K562 (cell line): ENCODE data around the gene ACTN2. TPM values are rescaled to one million over a fixed set of nuclear protein-coding genes. Genes with fewer than 3 reads are reported as not detected.

Source experiments
- ATAC-seq: fragments of 200-7000 bp; cut with Tn5 transposase; 3 replicates; pipeline ENCODE4 v1.9.1; 2020; ENCODE audit warnings: moderate library complexity
- BruUV-seq: library from RNA; stranded (reverse); fragments of 400-500 nt; replicated peaks from 2 replicates; lab custom pipeline; 2021; lab: Mats Ljungman, UMichigan
- CTCF ChIA-PET: fragments of 300-600 bp; formaldehyde crosslinking; extraction: SDS; loops from one replicate; lab custom pipeline; 2021; ENCODE audit warnings: low intra/inter-chr PET ratio; lab: Yijun Ruan, JAX
- POLR2A ChIA-PET: fragments of 300-600, 350-650 bp; sonication (Branson Sonifier 250); formaldehyde crosslinking; extraction: SDS; loops from one replicate; lab custom pipeline; 2021; ENCODE audit warnings: antibody characterized with exemption, inconsistent platforms; lab: Yijun Ruan, JAX
- DNase-seq, 4 experiments: peaks; one replicate each; pipeline versions ENCODE4 v3.0.0 to v3.0.0-alpha.2; 2011 to 2018; ENCODE audit warnings: low spot score in 3 of 4, mixed read lengths in 3 of 4; ENCODE audit errors: extremely low read depth in 1 of 4
- FAIRE-seq: peaks from 2 replicates; lab custom pipeline; 2011; peaks lifted over from hg19 to GRCh38; lab: Jason Lieb, UNC
- H2AFZ ChIP-seq: 2 replicates; pipeline ENCODE4 v1.6.0; 2011; ENCODE audit warnings: low read depth, low read length, control low read depth, inconsistent platforms
- H3K27ac ChIP-seq: fragments of 200-600 bp; 3 replicates; pipeline ENCODE4 v1.8.0; 2011; ENCODE audit warnings: low read depth, mild to moderate bottlenecking, control low read depth, inconsistent platforms, low read length, moderate library complexity, mixed read lengths; ENCODE audit errors: extremely low read depth
- H3K27me3 ChIP-seq, 2 experiments: fragments of 300-600 bp in 1 of 2; 2 replicates in 1 of 2; 3 replicates in 1 of 2; pipeline versions ENCODE4 v1.6.0 to v1.8.0; 2011; ENCODE audit warnings: inconsistent platforms in 2 of 2, low read length in 2 of 2, mild to moderate bottlenecking in 1 of 2, mixed read lengths in 1 of 2, moderate library complexity in 1 of 2; ENCODE audit not compliant: control insufficient read depth in 2 of 2, insufficient read depth in 2 of 2
- H3K36me3 ChIP-seq: fragments of 300-600 bp; 3 replicates; pipeline ENCODE4 v1.8.0; 2011; ENCODE audit warnings: mild to moderate bottlenecking, low read length, inconsistent platforms; ENCODE audit not compliant: control insufficient read depth, insufficient read depth
- H3K4me1 ChIP-seq, 2 experiments: fragments of 200-600 bp in 1 of 2; replicated peaks in 1 of 2; 2 replicates in 1 of 2; 3 replicates in 1 of 2; pipeline versions ENCODE4 v1.5.1 to v1.8.0; 2011; ENCODE audit warnings: inconsistent platforms in 2 of 2, low read length in 2 of 2, mild to moderate bottlenecking in 1 of 2, mixed read lengths in 1 of 2, moderate library complexity in 1 of 2; ENCODE audit not compliant: control insufficient read depth in 2 of 2, insufficient read depth in 2 of 2
- H3K4me2 ChIP-seq: 2 replicates; pipeline ENCODE4 v1.6.1; 2011; ENCODE audit warnings: low read length, control low read depth, inconsistent platforms, mixed read lengths; ENCODE audit not compliant: insufficient read depth
- H3K4me3 ChIP-seq: fragments of 200-600 bp; sonication (generic), shearing (Covaris generic); 2 replicates; pipeline ENCODE4 v1.5.1; 2016; ENCODE audit warnings: control low read depth, inconsistent platforms
- H3K79me2 ChIP-seq: fragments of 200-600 bp; 3 replicates; pipeline ENCODE4 v1.8.0; 2011; ENCODE audit warnings: low read length, inconsistent platforms; ENCODE audit not compliant: control insufficient read depth, insufficient read depth
- H3K9ac ChIP-seq, 2 experiments: 2 replicates each; pipeline versions ENCODE4 v1.6.0 to v1.6.1; 2011; ENCODE audit warnings: low read depth in 2 of 2, low read length in 2 of 2, control low read depth in 1 of 2, inconsistent platforms in 1 of 2, mild to moderate bottlenecking in 1 of 2, mixed read lengths in 1 of 2; ENCODE audit not compliant: insufficient read depth in 1 of 2
- H3K9me1 ChIP-seq: one replicate; pipeline ENCODE4 v1.6.0; 2011; ENCODE audit warnings: inconsistent platforms, mild to moderate bottlenecking, low read length, moderate library complexity; ENCODE audit not compliant: control insufficient read depth, insufficient read depth
- H3K9me3 ChIP-seq: replicated peaks from 2 replicates; pipeline ENCODE4 v1.5.1; 2011; ENCODE audit warnings: low read depth, low read length, inconsistent platforms; ENCODE audit not compliant: control insufficient read depth, insufficient read depth
- H4K20me1 ChIP-seq: replicated peaks from 2 replicates; pipeline ENCODE4 v1.6.1; 2011; ENCODE audit warnings: low read length, inconsistent platforms, mixed read lengths; ENCODE audit not compliant: control insufficient read depth, insufficient read depth
- ARNT ChIP-seq, 2 experiments: fragments of 450-650 bp; IDR thresholded peaks; 2 replicates each; pipeline ENCODE4 v1.6.1; 2016; ENCODE audit warnings: mild to moderate bottlenecking in 1 of 2
- CC2D1A ChIP-seq: fragments of 450-650 bp; IDR thresholded peaks from 2 replicates; pipeline ENCODE4 v1.6.1; 2017; ENCODE audit warnings: mild to moderate bottlenecking
- DPF2 ChIP-seq: fragments of 450-650 bp; IDR thresholded peaks from 2 replicates; pipeline ENCODE4 v1.6.1; 2016
- ELF1 ChIP-seq: fragments of 200-800 bp; sonication (Bioruptor generic); IDR thresholded peaks from 2 replicates; pipeline ENCODE4 v1.6.1; 2016; ENCODE audit warnings: missing genetic modification characterization, missing compliant biosample characterization
- EZH2 ChIP-seq: IDR thresholded peaks from 2 replicates; pipeline ENCODE4 v1.6.1; 2012; ENCODE audit warnings: low read depth, mild to moderate bottlenecking, inconsistent platforms, low read length, borderline replicate concordance
- HCFC1 ChIP-seq: IDR thresholded peaks from 2 replicates; pipeline ENCODE4 v1.6.1; 2012; ENCODE audit warnings: low read depth, low read length, improper control_type of control experiment
- HNRNPH1 ChIP-seq: fragments of 200-400 bp; formaldehyde crosslinking; optimal IDR thresholded peaks from 2 replicates; pipeline ENCODE3; 2017; ENCODE audit warnings: low read depth, mild to moderate bottlenecking, low read length, moderate library complexity
- ZC3H4 ChIP-seq: sonication (generic); formaldehyde crosslinking; IDR thresholded peaks from 2 replicates; pipeline ENCODE4 v1.9.0; 2021; ENCODE audit warnings: missing genetic modification reagents, borderline replicate concordance
- ZEB2 ChIP-seq: fragments of 450-650 bp; IDR thresholded peaks from 2 replicates; pipeline ENCODE4 v1.6.1; 2016
- ZSCAN32 ChIP-seq: fragments of 450-650 bp; formaldehyde crosslinking; IDR thresholded peaks from 2 replicates; pipeline ENCODE4 v1.4.0; 2020; ENCODE audit warnings: mild to moderate bottlenecking, moderate library complexity
- WGBS: fragments of 100-300 bp; shearing (Covaris generic); methylation state at CpG from one replicate; pipeline ENCODE4 v1.1.6; 2016; ENCODE audit warnings: low coverage, mixed read lengths; ENCODE audit not compliant: insufficient coverage; ENCODE audit errors: missing lambda C conversion rate; 5-methylcytosine and 5-hydroxymethylcytosine counted together
- in situ Hi-C: fragments of 300-500 bp; cut with MboI; formaldehyde crosslinking; loops from 4 replicates; pipeline ENCODE4 v1.15.0; 2018; ENCODE audit warnings: inconsistent platforms, mixed read lengths
- intact Hi-C: fragments of 100-400 bp; cut with micrococcal nuclease; formaldehyde crosslinking; loops from 2 replicates; pipeline ENCODE4 v1.14.2; 2022
- polyA plus RNA-seq, 8 experiments: library from polyadenylated mRNA; depleted of rRNA in 4 of 8; stranded (reverse) in 5 of 8; unstranded in 3 of 8; fragments of >200 nt; fragmentation: Nextera tagmentation in 2 of 8; fragmentation: Illumina TruSeq in 1 of 8; extraction: Ambion mirVana in 2 of 8; extraction: Trizol in 1 of 8; gene quantifications; 2 replicates each; pipeline versions ENCODE4 v1.2.1 to v1.2.3, GENCODE V29; 2011 to 2014; ENCODE audit warnings: inconsistent platforms in 1 of 8, missing spikeins in 1 of 8
- total RNA-seq, 7 experiments: library from RNA; depleted of rRNA in 6 of 7; stranded (reverse); fragments of >200 nt in 6 of 7; fragmentation: Illumina TruSeq in 2 of 7; extraction: Trizol in 2 of 7; gene quantifications; 2 replicates each; pipeline versions ENCODE4 v1.2.1 to v1.2.3, GENCODE V29; 2011 to 2021; ENCODE audit warnings: low replicate concordance in 1 of 7
- TF ChIP-seq, protein P1 (sequence below): fragments of 250-450 bp; sonication (Bioruptor Pico); IDR thresholded peaks from 2 replicates; pipeline ENCODE4 v1.5.0; 2021; ENCODE audit warnings: mild to moderate bottlenecking, borderline replicate concordance
- TF ChIP-seq, protein P2 (sequence below), 3 experiments: IDR thresholded peaks in 2 of 3; conservative IDR thresholded peaks in 1 of 3; 2 replicates each; pipeline ENCODE4 v1.5.1; 2011 to 2012; ENCODE audit warnings: low read length in 3 of 3, mild to moderate bottlenecking in 3 of 3, control low read depth in 2 of 3, improper control_type of control experiment in 1 of 3, inconsistent platforms in 1 of 3, low read depth in 1 of 3, mixed read lengths in 1 of 3, moderate library complexity in 1 of 3; ENCODE audit not compliant: insufficient read depth in 2 of 3
- TF ChIP-seq, protein P3 (sequence below): fragments of 450-650 bp; formaldehyde crosslinking; IDR thresholded peaks from 2 replicates; pipeline ENCODE4 v1.4.0; 2020; ENCODE audit warnings: mild to moderate bottlenecking, moderate library complexity

The ACTN2 gene
- total and polyA plus RNA-seq, 9 of the 15 experiments (the other 6 are each of a cell fraction or from before 2014, with no cell fraction given) = 0.18 to 0.94 (median 0.42) TPM

DNA sequence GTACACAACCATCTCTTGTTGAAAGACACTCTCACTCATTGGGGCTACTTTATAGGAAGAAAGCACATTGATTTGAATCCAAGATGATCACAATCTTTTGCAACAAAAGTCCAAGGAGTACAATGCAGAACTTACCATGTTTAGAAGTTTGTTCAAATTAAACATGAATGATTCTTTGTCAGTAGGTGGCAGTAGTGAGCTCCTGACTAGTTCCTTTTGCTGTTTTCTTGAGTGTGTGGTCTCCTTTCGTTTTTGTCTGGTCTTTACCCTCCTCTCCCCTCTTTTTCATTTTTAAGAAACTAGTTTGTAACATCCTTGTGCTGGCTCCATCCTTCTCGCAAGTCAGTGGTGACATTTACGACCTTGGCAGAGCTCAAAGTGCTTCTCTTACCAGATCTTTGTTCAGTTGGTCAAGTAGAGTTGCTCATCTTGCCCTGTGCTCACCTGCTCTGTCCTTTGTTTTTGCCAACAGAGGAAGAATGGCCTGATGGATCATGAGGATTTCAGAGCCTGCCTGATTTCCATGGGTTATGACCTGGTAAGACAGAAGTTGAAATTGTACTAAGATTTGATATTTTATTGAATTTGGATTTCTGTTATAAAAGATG lies 73.1 kb downstream of the ACTN2 start:
- Histone ChIP-seq H3K4me1 (peaks cover 2 to 8% of the 10 kb centered on the region in 2 experiments; a peak in 3 of 5 replicates), H3K79me2 (no peaks in the 10 kb centered on the region), H3K36me3 (no peaks in the 10 kb centered on the region), H2AFZ (peak overlapping the region; percentile 69; the same call in 1 of the 2 replicates), H3K4me3 (no peak overlapping the region), H4K20me1 (no peaks in the 10 kb centered on the region), H3K9me1 (no peaks in the 10 kb centered on the region), H3K27me3 (peaks cover 0 to 9% of the 10 kb centered on the region in 2 experiments; a peak in 2 of 5 replicates), H3K9me3 (no peaks in the 10 kb centered on the region), H3K4me2 (no peak overlapping the region), H3K27ac (no peak overlapping the region), H3K9ac (no peak overlapping the region)
- in situ Hi-C loops (no loop called here), intact Hi-C loops (loop anchor here (1.0 to 10.0 kb wide), 2 partner anchors 109 to 285 kb away; partner anchors contain the start of gene RYR2)
- peak; percentile 47 to 75 (median 62) for DNase-seq
- ATAC-seq = peak; percentile 75
- peak; percentile 85 for FAIRE-seq
- POLR2A ChIA-PET = interaction anchor here (0.8 to 1.1 kb wide), 2 partner anchors 8 to 12 kb away, joined by 3 to 4 read pairs; no protein-coding TSS in a partner anchor
- WGBS = 4% methylated on average over 3 of the region's 3 CpGs
- no TSS peak for BruUV-seq
- CTCF ChIA-PET = interaction anchor here (0.6 to 2.3 kb wide), 3 partner anchors 109 to 150 kb away, joined by 4 to 8 read pairs (median 6); no protein-coding TSS in a partner anchor
- no peak for TF ChIP-seq HCFC1
- TF ChIP-seq DPF2 = no peak
- TF ChIP-seq, protein P1, sequence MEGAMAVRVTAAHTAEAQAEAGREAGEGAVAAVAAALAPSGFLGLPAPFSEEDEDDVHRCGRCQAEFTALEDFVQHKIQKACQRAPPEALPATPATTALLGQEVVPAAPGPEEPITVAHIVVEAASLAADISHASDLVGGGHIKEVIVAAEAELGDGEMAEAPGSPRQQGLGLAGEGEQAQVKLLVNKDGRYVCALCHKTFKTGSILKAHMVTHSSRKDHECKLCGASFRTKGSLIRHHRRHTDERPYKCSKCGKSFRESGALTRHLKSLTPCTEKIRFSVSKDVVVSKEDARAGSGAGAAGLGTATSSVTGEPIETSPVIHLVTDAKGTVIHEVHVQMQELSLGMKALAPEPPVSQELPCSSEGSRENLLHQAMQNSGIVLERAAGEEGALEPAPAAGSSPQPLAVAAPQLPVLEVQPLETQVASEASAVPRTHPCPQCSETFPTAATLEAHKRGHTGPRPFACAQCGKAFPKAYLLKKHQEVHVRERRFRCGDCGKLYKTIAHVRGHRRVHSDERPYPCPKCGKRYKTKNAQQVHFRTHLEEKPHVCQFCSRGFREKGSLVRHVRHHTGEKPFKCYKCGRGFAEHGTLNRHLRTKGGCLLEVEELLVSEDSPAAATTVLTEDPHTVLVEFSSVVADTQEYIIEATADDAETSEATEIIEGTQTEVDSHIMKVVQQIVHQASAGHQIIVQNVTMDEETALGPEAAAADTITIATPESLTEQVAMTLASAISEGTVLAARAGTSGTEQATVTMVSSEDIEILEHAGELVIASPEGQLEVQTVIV = no peak
- 0 out of 2 replicates have a peak, but pooled peaks have one; percentile 16 for TF ChIP-seq CC2D1A
- TF ChIP-seq, protein P2, sequence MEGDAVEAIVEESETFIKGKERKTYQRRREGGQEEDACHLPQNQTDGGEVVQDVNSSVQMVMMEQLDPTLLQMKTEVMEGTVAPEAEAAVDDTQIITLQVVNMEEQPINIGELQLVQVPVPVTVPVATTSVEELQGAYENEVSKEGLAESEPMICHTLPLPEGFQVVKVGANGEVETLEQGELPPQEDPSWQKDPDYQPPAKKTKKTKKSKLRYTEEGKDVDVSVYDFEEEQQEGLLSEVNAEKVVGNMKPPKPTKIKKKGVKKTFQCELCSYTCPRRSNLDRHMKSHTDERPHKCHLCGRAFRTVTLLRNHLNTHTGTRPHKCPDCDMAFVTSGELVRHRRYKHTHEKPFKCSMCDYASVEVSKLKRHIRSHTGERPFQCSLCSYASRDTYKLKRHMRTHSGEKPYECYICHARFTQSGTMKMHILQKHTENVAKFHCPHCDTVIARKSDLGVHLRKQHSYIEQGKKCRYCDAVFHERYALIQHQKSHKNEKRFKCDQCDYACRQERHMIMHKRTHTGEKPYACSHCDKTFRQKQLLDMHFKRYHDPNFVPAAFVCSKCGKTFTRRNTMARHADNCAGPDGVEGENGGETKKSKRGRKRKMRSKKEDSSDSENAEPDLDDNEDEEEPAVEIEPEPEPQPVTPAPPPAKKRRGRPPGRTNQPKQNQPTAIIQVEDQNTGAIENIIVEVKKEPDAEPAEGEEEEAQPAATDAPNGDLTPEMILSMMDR (IDR thresholded peaks at IDR 0.05 in 2 of 3, conservative IDR thresholded peaks at IDR 0.05 in 1 of 3; ENCODE audit: insufficient read depth in 2 of 3, low read depth in 1 of 3, low read length in 3 of 3) = peak; percentile 51 to 77 (median 77)
- no peak for TF ChIP-seq EZH2
- TF ChIP-seq ELF1 (tag) = no peak
- TF ChIP-seq ZEB2 = 0 out of 2 replicates have a peak, but pooled peaks have one; percentile 22
- peak in 1 of 2 experiments; percentile 41; a peak in 1 of 4 replicates for TF ChIP-seq ARNT (IDR thresholded peaks at IDR 0.05)
- TF ChIP-seq HNRNPH1 = no peak
- TF ChIP-seq, protein P3, sequence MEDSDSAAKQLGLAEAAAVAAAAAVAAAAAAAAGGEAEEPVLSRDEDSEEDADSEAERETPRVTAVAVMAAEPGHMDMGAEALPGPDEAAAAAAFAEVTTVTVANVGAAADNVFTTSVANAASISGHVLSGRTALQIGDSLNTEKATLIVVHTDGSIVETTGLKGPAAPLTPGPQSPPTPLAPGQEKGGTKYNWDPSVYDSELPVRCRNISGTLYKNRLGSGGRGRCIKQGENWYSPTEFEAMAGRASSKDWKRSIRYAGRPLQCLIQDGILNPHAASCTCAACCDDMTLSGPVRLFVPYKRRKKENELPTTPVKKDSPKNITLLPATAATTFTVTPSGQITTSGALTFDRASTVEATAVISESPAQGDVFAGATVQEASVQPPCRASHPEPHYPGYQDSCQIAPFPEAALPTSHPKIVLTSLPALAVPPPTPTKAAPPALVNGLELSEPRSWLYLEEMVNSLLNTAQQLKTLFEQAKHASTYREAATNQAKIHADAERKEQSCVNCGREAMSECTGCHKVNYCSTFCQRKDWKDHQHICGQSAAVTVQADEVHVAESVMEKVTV (CRISPR knock-in tag) = peak; percentile 39; the same call in 1 of the 2 replicates
- no peak for TF ChIP-seq ZSCAN32
- TF ChIP-seq ZC3H4 (CRISPR knock-in tag) = no peak
